NCI-H2196 treated with DMSO at 0.1 percent for 48 hours (cell line): ENCODE results near the gene FGF18.

Experiments used
- DNase-seq: peaks from one replicate; lab custom pipeline; 2025; ENCODE audit not compliant: unreplicated experiment; lab: John Stamatoyannopoulos, UW

FGF18 gene

DNA sequence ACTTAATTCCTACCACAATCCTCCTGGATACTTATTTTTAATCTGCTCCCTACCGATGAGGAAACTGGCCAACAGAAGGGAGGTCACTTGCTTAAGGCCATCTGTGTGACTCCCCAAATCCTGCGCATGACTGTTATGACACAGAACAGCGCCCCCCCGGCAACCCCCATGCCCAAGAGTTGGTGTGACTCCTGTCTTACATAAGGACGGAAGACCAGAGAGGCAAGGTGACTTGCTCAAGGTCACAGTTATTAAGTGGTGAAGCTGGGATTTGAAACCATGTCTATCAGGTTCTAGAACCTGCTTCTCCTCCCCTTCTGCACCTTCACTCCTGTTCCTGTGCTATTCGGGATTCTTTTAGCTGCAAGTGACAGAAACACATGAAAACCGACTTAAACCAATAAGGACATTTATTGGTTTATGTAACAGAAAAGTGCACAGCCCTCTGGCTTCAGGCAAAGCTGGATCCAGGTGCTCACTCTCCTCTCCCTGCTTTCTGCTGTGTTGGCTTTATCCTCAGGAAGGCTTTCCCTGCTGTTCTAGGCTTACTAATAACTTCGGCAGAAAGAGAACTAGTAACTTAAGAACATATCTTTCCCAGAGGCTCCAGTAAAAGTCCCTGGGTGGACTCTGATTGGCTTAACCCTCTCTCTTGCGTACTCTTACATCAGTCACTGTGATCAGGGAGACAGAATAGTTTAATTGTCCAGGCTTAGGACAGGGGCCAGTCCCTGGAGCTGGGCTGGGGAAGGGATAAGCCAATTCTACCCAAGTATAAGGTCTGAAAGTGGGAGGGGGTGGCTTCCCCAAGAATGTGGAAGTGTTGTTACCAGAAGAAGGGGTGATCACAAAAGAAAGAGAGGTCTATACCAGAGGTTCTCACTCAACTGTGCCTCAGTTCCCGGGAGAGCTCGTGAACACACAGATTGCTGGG, 43.7 kb downstream of the FGF18 start:
- no peak for DNase-seq

GRCh38 chr5:171463862-171464229, 44.4 kb downstream of the FGF18 start:
- no peak for DNase-seq

- DNase-seq = no peak
Measured at GRCh38 chr5:171464829-171465228, 45.4 kb downstream of the FGF18 start.

- no peak for DNase-seq
Measured at GRCh38 chr5:171467107-171467506, 47.7 kb downstream of the FGF18 start.

DNA sequence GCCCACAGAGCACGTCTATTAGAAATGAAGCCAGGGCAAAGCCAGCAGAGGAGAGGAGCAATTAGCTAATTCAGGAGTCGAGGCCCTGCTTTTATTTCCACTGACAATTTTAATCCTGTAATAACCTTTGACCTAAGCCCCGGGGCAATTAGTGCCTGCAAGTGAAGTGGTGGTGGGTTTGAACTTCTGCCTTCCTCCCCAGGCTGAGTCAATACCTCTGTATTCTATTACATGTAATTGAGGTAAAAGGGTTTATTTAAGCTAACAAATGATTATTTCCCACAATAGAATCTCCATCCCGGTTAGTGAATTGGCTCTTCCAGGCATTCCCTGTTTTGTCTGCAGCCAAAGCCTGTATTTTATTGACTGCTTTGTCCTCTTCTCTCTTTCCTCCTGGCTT, 49.9 kb downstream of the FGF18 start:
- no peak for DNase-seq

DNA sequence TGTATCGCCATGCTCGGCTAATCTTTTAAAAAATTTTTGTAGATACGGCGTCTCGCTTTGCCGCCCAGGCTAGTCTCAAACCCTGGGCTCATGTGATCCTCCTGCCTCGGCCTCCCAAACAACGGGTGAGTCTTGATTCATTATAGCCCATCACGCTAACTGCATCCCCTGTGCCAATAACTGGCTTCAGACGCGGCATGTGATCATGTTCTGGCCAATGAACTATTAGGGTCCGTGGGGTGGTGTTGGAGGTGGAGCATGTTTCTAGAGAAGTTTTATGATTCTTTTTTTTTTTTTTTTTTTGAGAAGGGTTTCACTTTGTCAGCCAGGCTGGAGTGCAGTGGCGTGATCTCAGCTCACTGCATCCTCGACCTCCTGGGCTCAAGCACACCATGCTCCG, 51.0 kb downstream of the FGF18 start:
- no peak for DNase-seq

DNA sequence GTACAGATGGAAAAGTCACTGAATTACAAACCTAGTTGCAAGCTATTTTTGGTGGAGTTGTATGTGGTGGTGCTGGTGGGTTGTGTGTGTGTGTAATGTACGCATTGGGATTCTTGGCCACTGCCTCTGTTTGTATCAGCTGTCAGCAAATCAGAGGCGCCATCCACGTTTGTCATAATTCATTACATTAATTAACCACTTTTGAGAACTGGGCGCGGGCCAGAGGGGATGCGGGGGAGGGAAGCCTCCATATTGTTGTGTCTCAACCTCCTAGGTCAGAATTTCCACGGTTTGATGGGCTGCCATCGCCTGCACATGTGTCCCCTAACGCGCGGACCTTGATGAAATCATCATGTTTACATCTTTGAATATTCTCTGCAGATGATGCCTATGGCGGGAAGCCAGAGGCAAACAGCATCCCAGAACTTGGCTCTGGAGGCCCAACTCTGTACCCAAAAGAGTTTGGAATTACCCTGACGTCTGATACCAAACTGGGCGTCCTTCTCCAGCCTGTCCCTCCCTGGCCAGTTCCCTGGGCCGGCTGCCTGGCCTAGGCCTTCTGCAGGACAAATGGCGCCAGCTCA, 54.9 kb downstream of the FGF18 start:
- DNase-seq = no peak

DNA sequence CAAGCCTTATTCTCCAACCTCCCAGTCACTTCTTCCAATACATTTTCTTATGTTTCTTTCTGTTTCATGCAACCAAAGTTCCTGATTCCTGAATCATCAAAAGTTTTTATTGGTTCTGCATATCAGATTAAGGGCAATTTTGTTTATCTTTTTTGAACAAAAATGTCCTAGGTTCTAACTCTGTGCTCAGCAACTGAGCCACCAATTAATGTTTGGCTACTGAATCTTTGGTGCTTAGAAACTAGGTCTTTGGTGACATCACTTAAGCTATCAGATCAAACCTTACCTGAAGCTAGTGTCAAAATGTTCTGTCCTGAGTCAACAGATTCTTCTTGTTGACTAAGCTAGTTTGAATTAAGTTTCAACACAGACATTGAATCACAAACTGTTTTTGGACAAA, 56.1 kb downstream of the FGF18 start:
- no peak for DNase-seq

DNA sequence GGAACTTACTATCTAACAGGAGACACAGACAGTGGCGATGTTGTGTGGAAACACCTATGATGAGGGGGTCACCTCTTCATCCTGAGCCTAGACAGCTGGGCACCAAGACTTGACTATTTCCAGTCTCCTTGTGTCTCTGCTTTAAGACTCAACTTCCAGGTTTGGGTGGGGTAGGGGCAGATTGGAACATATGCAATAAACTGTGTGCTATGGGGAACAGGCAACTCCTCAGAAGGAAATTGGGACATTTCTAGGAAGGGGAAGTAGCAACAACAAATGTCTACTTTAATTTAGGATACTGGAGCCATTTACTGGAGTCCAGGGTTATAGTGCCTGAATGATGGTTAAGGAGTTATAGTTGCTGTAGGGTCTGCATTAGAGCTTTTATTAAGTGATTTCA, 57.3 kb downstream of the FGF18 start:
- DNase-seq = no peak

DNA sequence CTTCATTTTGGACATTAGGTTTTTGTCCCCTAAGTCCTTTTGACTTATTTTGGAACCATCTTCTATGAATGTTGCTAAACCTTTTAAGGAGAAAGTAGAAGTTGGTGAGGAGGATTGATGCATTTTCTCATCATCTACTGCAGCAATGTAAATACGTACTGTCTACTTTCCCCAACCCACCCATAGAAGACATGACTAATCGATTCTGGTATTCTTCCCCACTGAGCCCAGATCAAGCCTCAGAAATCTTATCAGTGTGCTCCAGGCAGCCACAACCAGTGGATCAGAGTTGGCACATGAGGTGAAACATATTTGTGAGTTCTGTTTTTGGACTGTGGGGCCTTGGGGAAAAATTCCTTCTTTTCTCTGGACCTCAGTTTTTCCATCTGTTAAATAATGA, 57.7 kb downstream of the FGF18 start:
- DNase-seq = no peak

DNA sequence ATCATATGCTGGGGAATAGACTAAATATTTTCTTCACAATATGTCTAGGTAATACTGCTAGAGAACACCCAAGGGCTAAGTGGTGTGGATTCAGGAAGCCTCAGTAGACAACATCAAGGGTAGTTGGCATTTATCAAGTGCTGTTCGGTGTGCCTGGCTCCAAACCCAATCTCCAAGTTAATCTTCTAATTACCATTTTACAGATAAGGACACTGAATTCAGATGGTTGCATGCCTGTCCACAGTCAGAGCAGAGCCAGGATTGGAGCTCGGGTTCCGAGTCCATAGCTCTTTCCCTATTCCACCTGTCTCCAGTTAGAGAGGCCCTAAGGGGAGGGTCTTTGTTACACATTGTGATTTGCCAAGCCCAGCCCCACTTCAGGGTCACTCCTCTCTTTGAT, 58.2 kb downstream of the FGF18 start:
- no peak for DNase-seq

- no peak for DNase-seq
Measured at GRCh38 chr5:171478946-171479775, 59.7 kb downstream of the FGF18 start.

GRCh38 chr5:171479776-171480125, 60.3 kb downstream of the FGF18 start:
- no peak for DNase-seq

GRCh38 chr5:171480239-171480638, 60.8 kb downstream of the FGF18 start:
- DNase-seq = no peak

- DNase-seq = no peak
Measured at GRCh38 chr5:171481571-171482433, 62.4 kb downstream of the FGF18 start.

DNA sequence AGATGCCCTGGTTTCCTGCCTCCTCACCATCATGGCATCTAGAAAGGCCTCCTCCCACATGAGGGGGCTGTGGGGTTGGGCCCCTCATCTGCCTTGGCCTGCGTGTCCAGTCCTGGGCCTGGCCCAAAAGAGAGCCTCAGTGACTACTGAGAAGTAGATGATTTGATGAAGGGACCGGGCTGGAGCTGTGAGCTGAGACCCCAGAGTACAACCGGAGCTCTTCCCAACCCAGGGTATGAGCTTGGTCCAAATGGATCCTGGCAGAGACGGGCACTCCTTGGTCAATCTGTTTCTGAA, 62.9 kb downstream of the FGF18 start:
- no peak for DNase-seq

- DNase-seq = no peak
Measured at GRCh38 chr5:171483551-171484135, 64.2 kb downstream of the FGF18 start.

- DNase-seq = no peak
Measured at GRCh38 chr5:171484460-171484899, 65.0 kb downstream of the FGF18 start.

- no peak for DNase-seq
Measured at GRCh38 chr5:171485668-171486067, 66.2 kb downstream of the FGF18 start.

GRCh38 chr5:171486613-171487012, 67.2 kb downstream of the FGF18 start:
- DNase-seq = no peak

- DNase-seq = no peak
Measured at GRCh38 chr5:171488876-171489275, 69.4 kb downstream of the FGF18 start.
